SK-N-MC (cell line): Measurements from ENCODE around the gene ROMO1.

Source experiments
- EZH2 ChIP-seq: fragments of 200-600 bp; sonication (generic); IDR thresholded peaks from one replicate; pipeline ENCODE4 v1.6.1; 2017; ENCODE audit warnings: antibody characterized with exemption
- POLR2AphosphoS5 ChIP-seq: IDR thresholded peaks from 2 replicates; pipeline ENCODE4 v1.6.1; 2012; ENCODE audit warnings: mild to moderate bottlenecking, low read depth, low read length, borderline replicate concordance

GRCh38 chr20:35715652-35716051, 16.4 kb downstream of the ROMO1 start:
- TF ChIP-seq POLR2AphosphoS5, result no peak
- TF ChIP-seq EZH2, result no peak
